ENCODE measurements around the gene MRPL38.

MRPL38 gene

GRCh38 chr17:75917917-75918445, 13.3 kb upstream of the MRPL38 start:
- DNase-seq, result no peak

GRCh38 chr17:75917141-75917916, 12.6 kb upstream of the MRPL38 start:
- no peak for DNase-seq

GRCh38 chr17:75915268-75915667, 10.6 kb upstream of the MRPL38 start:
- DNase-seq, result no peak

GRCh38 chr17:75914643-75915267, 10.1 kb upstream of the MRPL38 start:
- DNase-seq, result no peak

GRCh38 chr17:75913537-75914210, 9.0 kb upstream of the MRPL38 start:
- peak; percentile 53 for DNase-seq

DNA sequence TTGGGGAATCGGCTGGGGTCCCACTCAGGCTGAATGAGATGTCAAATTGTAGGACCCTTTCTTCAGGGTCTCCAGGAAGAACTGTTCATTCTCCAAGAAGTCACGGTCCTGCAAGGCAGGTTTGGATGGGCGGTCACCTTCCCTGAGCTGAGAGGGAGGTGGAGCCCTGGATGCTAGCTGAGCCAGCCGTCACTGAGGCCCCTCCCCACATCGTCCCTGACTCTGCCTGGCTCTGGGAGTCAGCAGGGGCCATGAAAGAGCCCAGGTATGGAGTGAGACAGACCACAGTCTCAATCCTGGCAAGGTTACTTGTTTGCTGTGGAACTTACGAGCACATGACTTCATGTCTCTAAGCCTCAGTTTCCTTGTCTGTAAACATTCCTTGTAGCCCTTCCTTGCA, 6.0 kb upstream of the MRPL38 start:
- DNase-seq, result peak; percentile 74

DNA sequence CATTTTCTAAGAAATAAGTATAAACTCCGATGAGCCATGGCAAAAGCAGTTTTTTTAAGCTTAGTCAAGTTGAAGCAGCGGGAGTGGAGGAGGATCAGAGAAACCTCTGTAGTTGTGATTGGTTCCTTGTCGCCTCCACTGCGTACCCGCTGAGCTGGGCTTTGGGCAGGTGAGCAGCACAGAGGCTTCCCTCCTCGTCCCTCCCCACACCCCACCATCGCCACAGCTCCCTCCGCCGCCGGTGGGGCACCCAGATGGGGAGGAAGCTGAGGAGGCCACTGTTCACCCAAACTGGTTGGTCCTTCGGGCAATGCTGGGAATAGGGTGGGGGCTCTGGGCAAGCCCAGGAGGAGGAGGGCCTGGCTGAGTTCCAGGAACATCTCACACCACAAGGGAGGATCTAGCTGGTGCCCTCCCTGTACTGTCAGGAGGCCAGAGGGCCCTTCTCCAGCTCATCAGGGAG, 5.2 kb upstream of the MRPL38 start:
- DNase-seq, result peak; percentile 76

DNA sequence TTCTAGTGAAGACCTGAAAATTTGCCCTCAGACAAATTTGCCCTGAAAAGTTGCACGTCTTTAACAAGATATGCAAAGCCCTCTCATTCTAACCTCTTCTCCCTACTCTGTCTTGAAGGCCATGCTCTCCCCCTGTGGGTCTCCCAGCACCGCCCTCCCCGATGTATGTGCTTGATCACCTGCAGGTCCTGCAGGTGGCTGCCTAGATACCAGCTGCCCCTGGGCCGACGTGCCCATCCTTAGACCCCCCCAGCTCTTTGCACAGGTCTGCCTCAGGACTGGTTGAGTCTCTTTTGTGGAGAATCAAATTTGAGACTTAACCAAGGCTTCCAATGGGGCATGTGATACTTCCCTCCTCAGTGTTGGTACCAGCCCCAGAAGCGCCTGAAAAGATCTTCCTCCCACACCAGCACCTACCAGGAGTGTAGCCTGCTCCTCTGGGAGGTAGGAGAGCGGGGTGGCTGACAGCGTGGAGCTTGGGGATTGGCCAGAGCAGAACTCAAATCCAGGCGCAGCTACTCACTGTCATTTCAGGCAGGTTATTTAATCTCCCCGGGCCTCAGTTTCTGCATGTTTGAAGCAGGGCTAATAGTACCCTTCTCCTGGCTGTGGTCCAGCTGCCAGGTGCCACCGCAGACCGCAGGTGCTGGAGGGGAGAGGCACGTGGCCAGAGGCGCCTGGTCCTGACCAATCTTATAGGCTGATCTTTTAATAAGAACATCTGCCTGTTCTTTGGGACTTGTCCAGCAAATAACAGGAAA, 4.5 kb upstream of the MRPL38 start:
- peak; percentile 88 for DNase-seq

DNA sequence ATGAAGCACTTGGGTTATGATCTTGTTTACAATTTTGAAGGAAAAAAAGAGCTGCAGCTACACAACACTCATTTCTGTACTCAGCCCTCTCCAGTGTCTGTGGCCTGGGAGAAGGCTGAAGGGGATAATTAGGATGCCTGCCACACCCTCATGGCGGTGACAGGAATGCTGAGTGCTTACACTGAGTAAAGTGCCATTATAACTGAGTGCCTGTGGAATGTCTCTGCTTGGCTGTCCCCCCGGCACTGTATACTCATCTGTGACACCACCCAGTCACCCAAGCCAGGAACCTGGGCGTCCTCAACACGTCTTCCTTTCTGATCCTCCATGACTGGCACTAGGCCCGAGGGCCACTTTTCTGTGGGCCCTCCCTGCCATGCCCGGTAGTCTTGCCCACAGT, 3.5 kb upstream of the MRPL38 start:
- DNase-seq, result peak; percentile 49

GRCh38 chr17:75906143-75906884, 1.6 kb upstream of the MRPL38 start:
- no peak for DNase-seq

DNA sequence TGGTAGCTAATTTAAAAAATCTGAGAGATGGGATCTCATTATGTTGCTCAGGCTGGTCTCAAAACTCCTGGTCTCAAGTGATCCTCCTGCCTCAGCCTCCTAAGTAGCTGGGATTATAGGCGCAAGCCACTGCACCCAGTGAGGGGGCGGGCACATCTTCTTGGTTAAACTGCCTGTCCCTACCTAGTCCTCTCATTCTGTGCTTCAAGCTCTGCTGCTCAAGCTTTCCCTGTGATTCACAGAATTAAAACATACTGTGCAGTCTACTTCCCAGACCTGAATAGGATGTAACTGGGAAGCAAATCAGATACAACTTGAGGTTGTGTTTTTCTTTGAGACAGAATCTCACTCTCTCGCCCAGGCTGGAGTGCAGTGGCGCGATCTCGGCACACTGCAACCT, 2.3 kb downstream of the MRPL38 start:
- DNase-seq, result no peak

DNA sequence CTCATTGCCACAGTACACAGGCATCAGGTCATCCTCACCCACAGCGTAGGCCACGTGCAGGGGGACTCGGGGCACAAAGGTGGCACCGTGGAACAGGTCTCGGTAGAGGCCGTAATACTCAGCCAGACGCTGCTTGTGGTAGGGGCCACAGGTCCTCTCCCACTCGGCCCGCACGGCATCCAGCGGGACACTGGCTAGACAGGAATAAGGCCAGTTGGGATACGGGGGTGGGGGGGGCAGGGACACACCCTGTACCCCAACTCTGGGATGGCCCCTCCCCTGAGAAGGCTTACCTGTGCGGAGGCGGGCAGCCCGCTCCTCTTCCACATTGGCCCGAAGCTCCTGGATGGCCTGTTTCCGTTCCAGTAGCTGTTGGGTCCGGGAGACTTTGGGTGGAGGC, 3.0 kb downstream of the MRPL38 start:
- DNase-seq, result no peak

GRCh38 chr17:75900691-75901533, 3.8 kb downstream of the MRPL38 start:
- no peak for DNase-seq

- DNase-seq, result no peak
These were observed 4.8 kb downstream of the MRPL38 start for GRCh38 chr17:75899767-75900468.

GRCh38 chr17:75899353-75899752, 5.3 kb downstream of the MRPL38 start:
- DNase-seq, result no peak

DNA sequence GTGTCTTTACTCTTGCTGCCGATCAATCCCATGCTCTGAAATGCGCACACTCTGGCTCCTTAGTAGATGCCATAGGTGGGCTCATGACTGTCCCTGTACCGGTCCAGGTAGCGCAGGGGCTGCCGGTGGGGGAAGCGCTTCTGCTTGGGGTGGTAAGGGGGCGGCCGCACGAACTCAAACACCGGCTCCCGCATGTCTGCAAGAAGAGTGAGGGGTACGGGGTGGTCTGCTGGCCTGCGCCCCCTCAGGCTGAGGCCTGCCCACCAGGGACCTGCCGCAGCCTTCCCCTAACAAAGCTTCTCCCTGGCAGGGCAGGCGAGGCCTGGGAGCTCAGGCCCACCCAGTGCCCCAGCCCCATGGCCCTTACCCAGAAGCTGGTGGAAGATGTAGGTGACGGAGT, 5.9 kb downstream of the MRPL38 start:
- DNase-seq, result no peak

GRCh38 chr17:75898065-75898464, 6.6 kb downstream of the MRPL38 start:
- no peak for DNase-seq

DNA sequence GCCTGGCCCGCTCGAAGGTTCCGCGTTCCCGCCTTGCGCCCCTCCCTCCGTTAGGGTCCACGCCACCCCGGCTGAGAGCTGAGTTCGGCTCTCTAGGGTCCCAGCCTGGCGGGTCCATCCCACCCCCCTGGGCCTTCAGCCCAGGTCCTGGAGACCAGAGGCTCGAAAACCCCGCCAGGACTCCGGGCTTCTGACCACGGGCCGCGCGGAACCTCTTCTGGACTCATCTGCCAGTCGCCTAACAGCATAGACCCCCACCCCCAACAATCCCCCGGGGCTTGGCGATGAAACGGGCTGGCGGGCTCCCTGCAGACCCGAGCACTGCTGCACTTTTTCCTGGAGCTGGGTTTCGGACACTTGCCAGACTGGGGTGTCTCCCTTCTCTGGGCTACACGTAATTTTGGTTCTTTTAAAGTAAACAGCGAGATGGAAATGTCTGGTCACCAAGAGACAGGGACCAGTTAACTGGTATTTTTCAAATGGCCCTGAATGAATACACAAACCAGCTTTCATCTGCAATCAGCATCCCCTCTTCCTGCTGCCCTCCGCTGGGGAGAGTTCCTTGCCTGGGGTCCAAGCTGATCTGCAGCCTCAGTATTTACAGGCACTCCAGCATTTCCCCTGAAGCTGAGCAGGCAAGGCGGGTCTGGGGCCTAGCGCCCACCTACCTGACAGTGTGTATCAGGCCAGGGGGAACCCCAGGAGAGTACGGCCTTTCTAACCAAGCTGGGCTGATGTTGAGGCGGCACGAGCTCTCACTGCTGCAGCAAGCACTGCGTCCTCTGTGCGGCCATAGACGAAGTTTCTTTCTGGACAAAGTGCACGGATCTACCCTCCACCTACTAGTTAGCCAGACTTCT, 7.3 kb downstream of the MRPL38 start:
- no peak for DNase-seq

GRCh38 chr17:75896415-75897159, 8.1 kb downstream of the MRPL38 start, which contains the start of gene TRIM65:
TSS of gene TRIM65 (minus strand) at chr17:75896951. CDS start at chr17:75896937, 14 bp downstream.
- DNase-seq, result peak; percentile 39

All from NCI-H510A (cell line).